ENCODE measurements around the gene CHST3.

The CHST3 gene

GRCh38 chr10:72009425-72010081 lies 45.4 kb downstream of the CHST3 start:
- Histone ChIP-seq H3K79me2 (ENCODE audit: insufficient read depth, low read length) (no peaks in the 10 kb centered on the region), H3K4me2 (ENCODE audit: low read depth, low read length, poor library complexity, severe bottlenecking) (no peak overlapping the region), H3K4me3 (ENCODE audit: insufficient read depth, low read length, poor library complexity, severe bottlenecking) (no peak overlapping the region)

GRCh38 chr10:72010234-72010973 lies 46.2 kb downstream of the CHST3 start:
- no peaks in the 10 kb centered on the region for H3K9me2 ChIP-seq (replicated peaks; ENCODE audit: insufficient read depth, low read length)
- H3K79me2 ChIP-seq (ENCODE audit: insufficient read depth, low read length), result no peaks in the 10 kb centered on the region
- no peak overlapping the region for H3K9ac ChIP-seq (ENCODE audit: low read length)
- H4K20me1 ChIP-seq (ENCODE audit: low read depth, low read length), result no peaks in the 10 kb centered on the region
- H3K27ac ChIP-seq (ENCODE audit: low read depth, low read length), result no peak overlapping the region
- H3K36me3 ChIP-seq (ENCODE audit: low read length), result no peaks in the 10 kb centered on the region
- H3K9me3 ChIP-seq (ENCODE audit: insufficient read depth, low read length), result no peaks in the 10 kb centered on the region
- H3K27me3 ChIP-seq (ENCODE audit: low read length), result no peaks in the 10 kb centered on the region
- no peak overlapping the region for H3K4me3 ChIP-seq (ENCODE audit: insufficient read depth, low read length, poor library complexity, severe bottlenecking)
- no peak overlapping the region for H3K4me2 ChIP-seq (ENCODE audit: low read depth, low read length, poor library complexity, severe bottlenecking)
- H2AFZ ChIP-seq (ENCODE audit: low read depth, low read length, severe bottlenecking), result no peak overlapping the region
- TF ChIP-seq CTCF (IDR thresholded peaks at IDR 0.05; ENCODE audit: insufficient read depth, low read length, poor library complexity, severe bottlenecking) (no peak), EZH2phosphoT487 (conservative IDR thresholded peaks at IDR 0.05; ENCODE audit: low read length) (no peak)
- H3F3A ChIP-seq (ENCODE audit: insufficient read depth), result no peaks in the 10 kb centered on the region

More at GRCh38 chr10:72009425-72010081, 45.4 kb downstream of the CHST3 start:
- Histone ChIP-seq H2AFZ (ENCODE audit: low read depth, low read length, severe bottlenecking) (no peak overlapping the region), H3F3A (ENCODE audit: insufficient read depth) (no peaks in the 10 kb centered on the region), H3K9me3 (ENCODE audit: insufficient read depth, low read length) (no peaks in the 10 kb centered on the region), H3K27ac (ENCODE audit: low read depth, low read length) (no peak overlapping the region), H3K27me3 (ENCODE audit: low read length) (no peaks in the 10 kb centered on the region), H3K9me2 (replicated peaks; ENCODE audit: insufficient read depth, low read length) (no peaks in the 10 kb centered on the region), H3K9ac (ENCODE audit: low read length) (no peak overlapping the region), H3K36me3 (ENCODE audit: low read length) (no peaks in the 10 kb centered on the region), H4K20me1 (ENCODE audit: low read depth, low read length) (no peaks in the 10 kb centered on the region)
- TF ChIP-seq CTCF (IDR thresholded peaks at IDR 0.05; ENCODE audit: insufficient read depth, low read length, poor library complexity, severe bottlenecking) (no peak), EZH2phosphoT487 (conservative IDR thresholded peaks at IDR 0.05; ENCODE audit: low read length) (no peak)

GRCh38 chr10:72011016-72011415 lies 46.8 kb downstream of the CHST3 start:
- Histone ChIP-seq H3K36me3 (ENCODE audit: low read length) (no peaks in the 10 kb centered on the region), H3F3A (ENCODE audit: insufficient read depth) (no peaks in the 10 kb centered on the region)

More at GRCh38 chr10:72011016-72011415, 46.8 kb downstream of the CHST3 start:
- no peak overlapping the region for H2AFZ ChIP-seq (ENCODE audit: low read depth, low read length, severe bottlenecking)
- H3K27me3 ChIP-seq (ENCODE audit: low read length), result no peaks in the 10 kb centered on the region
- H3K9ac ChIP-seq (ENCODE audit: low read length), result no peak overlapping the region
- no peaks in the 10 kb centered on the region for H3K79me2 ChIP-seq (ENCODE audit: insufficient read depth, low read length)
- TF ChIP-seq CTCF (IDR thresholded peaks at IDR 0.05; ENCODE audit: insufficient read depth, low read length, poor library complexity, severe bottlenecking) (no peak), EZH2phosphoT487 (conservative IDR thresholded peaks at IDR 0.05; ENCODE audit: low read length) (no peak)
- no peak overlapping the region for H3K4me2 ChIP-seq (ENCODE audit: low read depth, low read length, poor library complexity, severe bottlenecking)
- H3K9me3 ChIP-seq (ENCODE audit: insufficient read depth, low read length), result no peaks in the 10 kb centered on the region
- H4K20me1 ChIP-seq (ENCODE audit: low read depth, low read length), result no peaks in the 10 kb centered on the region
- H3K4me3 ChIP-seq (ENCODE audit: insufficient read depth, low read length, poor library complexity, severe bottlenecking), result no peak overlapping the region
- H3K9me2 ChIP-seq (replicated peaks; ENCODE audit: insufficient read depth, low read length), result no peaks in the 10 kb centered on the region
- no peak overlapping the region for H3K27ac ChIP-seq (ENCODE audit: low read depth, low read length)
